Prostate gland (tissue), 2 donors: ENCODE measurements around the gene NPDC1. TPM values are rescaled to one million over a fixed set of nuclear protein-coding genes. Genes with fewer than 3 reads are reported as not detected.

Experiments used
- DNase-seq: peaks from one replicate; pipeline ENCODE4 v3.0.0-alpha.2; 2019; ENCODE audit warnings: low spot score
- H3K27ac ChIP-seq, 2 donors: fragments of 200-600 bp; sonication (generic); 2 replicates each; pipeline ENCODE4 v1.5.1; 2017 to 2019
- H3K27me3 ChIP-seq: fragments of 200-600 bp; sonication (generic); replicated peaks from 2 replicates; pipeline ENCODE4 v1.5.1; 2019; ENCODE audit not compliant: insufficient read depth
- H3K36me3 ChIP-seq, 2 donors: fragments of 200-600 bp; sonication (generic); 1 replicate in 1 of 2; 2 replicates in 1 of 2; pipeline versions ENCODE4 v1.5.1 to v1.8.1; 2017 to 2019
- H3K4me1 ChIP-seq: fragments of 200-600 bp; sonication (generic); replicated peaks from 2 replicates; pipeline ENCODE4 v1.5.1; 2019
- H3K4me3 ChIP-seq, 2 donors: fragments of 200-600 bp; sonication (generic); 2 replicates each; pipeline ENCODE4 v1.5.1; 2017 to 2019
- H3K9me3 ChIP-seq: fragments of 200-600 bp; sonication (generic); 2 replicates; pipeline ENCODE4 v1.5.1; 2017
- CTCF ChIP-seq, 4 experiments: fragments of 200-600 bp in 2 of 4; fragments of 450-650 bp in 2 of 4; sonication (generic) in 2 of 4; IDR thresholded peaks; 1 replicate in 3 of 4; 2 replicates in 1 of 4; pipeline ENCODE4 v1.5.1; 2016 to 2019; ENCODE audit warnings: antibody characterized with exemption in 4 of 4, mild to moderate bottlenecking in 2 of 4, moderate library complexity in 2 of 4
- POLR2A ChIP-seq: fragments of 450-650 bp; IDR thresholded peaks from one replicate; pipeline ENCODE4 v1.6.1; 2016; ENCODE audit warnings: antibody characterized with exemption, mild to moderate bottlenecking
- POLR2AphosphoS5 ChIP-seq: sonication (generic); formaldehyde crosslinking; IDR thresholded peaks from one replicate; pipeline ENCODE4 v1.6.1; 2017; ENCODE audit warnings: antibody characterized with exemption
- WGBS: methylation state at CpG from one replicate; pipeline ENCODE4 v1.1.5; 2018; 5-methylcytosine and 5-hydroxymethylcytosine counted together
- intact Hi-C: fragments of 100-400 bp; cut with DNase I; formaldehyde crosslinking; loops from one replicate; pipeline ENCODE4 v1.14.2; 2022
- total RNA-seq, 2 donors: library from RNA; depleted of rRNA; stranded (reverse); fragments of >200 nt; gene quantifications; one replicate each; pipeline ENCODE4 v1.1.0, GENCODE V29; 2016

Gene NPDC1
- total RNA-seq, 2 donors from 2014 or later, result 384 to 427 TPM

GRCh38 chr9:137078701-137079400, 32.9 kb upstream of the NPDC1 start:
- Histone ChIP-seq H3K36me3 (no peaks in the 10 kb centered on the region), H3K4me1 (peaks cover 6% of the 10 kb centered on the region), H3K27me3 (no peaks in the 10 kb centered on the region), H3K4me3 (peak overlapping the region in 1 of 2 donors; percentile 65), H3K27ac (no peak overlapping the region), H3K9me3 (no peaks in the 10 kb centered on the region)
- DNase-seq, result no peak
- WGBS, result 49% methylated on average over 51 of the region's 51 CpGs
- TF ChIP-seq CTCF (IDR thresholded peaks at IDR 0.05) (no peak), POLR2AphosphoS5 (no peak), POLR2A (no peak)
- intact Hi-C loops, result no loop called here

- TF ChIP-seq POLR2AphosphoS5 (no peak), POLR2A (no peak), CTCF (IDR thresholded peaks at IDR 0.05) (no peak)
- intact Hi-C loops, result no loop called here
- WGBS, result 16% methylated on average over 30 of the region's 76 CpGs
- Histone ChIP-seq H3K27me3 (no peaks in the 10 kb centered on the region), H3K36me3 (no peaks in the 10 kb centered on the region), H3K4me3 (peak overlapping the region; percentile 58 to 65), H3K9me3 (no peaks in the 10 kb centered on the region), H3K4me1 (peaks cover 6% of the 10 kb centered on the region), H3K27ac (peak overlapping the region; percentile 56 to 75)
- DNase-seq, result no peak
Measured at GRCh38 chr9:137077758-137078693, 32.0 kb upstream of the NPDC1 start.

GRCh38 chr9:137077010-137077747, 31.2 kb upstream of the NPDC1 start, which contains the start of gene UAP1L1:
UAP1L1 (plus strand) TSS chr9:137077517; CDS start chr9:137077533, 16 bp downstream.
- peaks cover 6% of the 10 kb centered on the region for H3K4me1 ChIP-seq
- DNase-seq, result peak; percentile 78
- no peaks in the 10 kb centered on the region for H3K36me3 ChIP-seq
- 5% methylated on average over 57 of the region's 87 CpGs for WGBS
- peak within 1 kb of the TSS; percentile 69 to 75 for H3K27ac ChIP-seq
- no peaks in the 10 kb centered on the region for H3K9me3 ChIP-seq
- TF ChIP-seq POLR2AphosphoS5, result peak; percentile 53
- TF ChIP-seq POLR2A, result peak; percentile 59
- no peak for TF ChIP-seq CTCF (IDR thresholded peaks at IDR 0.05)
- peak within 1 kb of the TSS; percentile 58 to 65 for H3K4me3 ChIP-seq
- intact Hi-C loops, result no loop called here
- no peaks in the 10 kb centered on the region for H3K27me3 ChIP-seq

GRCh38 chr9:137076636-137077009, 30.6 kb upstream of the NPDC1 start:
- DNase-seq, result no peak
- Histone ChIP-seq H3K9me3 (no peaks in the 10 kb centered on the region), H3K4me3 (peak overlapping the region; percentile 58 to 65), H3K27me3 (no peaks in the 10 kb centered on the region), H3K27ac (peak overlapping the region; percentile 69 to 75), H3K4me1 (peaks cover 6% of the 10 kb centered on the region), H3K36me3 (no peaks in the 10 kb centered on the region)
- 63% methylated on average over 15 of the region's 15 CpGs for WGBS
- TF ChIP-seq POLR2A, result no peak
- no peak for TF ChIP-seq CTCF (IDR thresholded peaks at IDR 0.05)
- TF ChIP-seq POLR2AphosphoS5, result no peak
- intact Hi-C loops, result no loop called here
